GM18505 (cell line): ENCODE results near the gene DEFB115.
"Not testable (repeated sequence)": the region's sequence is repeated elsewhere in the genome, so short reads cannot be mapped to it uniquely, and the experiment has no call there.

ENCODE experiments used
- ATAC-seq: cut with Tn5 transposase; IDR thresholded peaks from one replicate; pipeline ENCODE4 v1.9.1; 2021; ENCODE audit not compliant: unreplicated experiment
- POLR2A ChIP-seq: IDR thresholded peaks from 4 replicates; pipeline ENCODE4 v1.6.1; 2011; ENCODE audit warnings: borderline replicate concordance; ENCODE audit not compliant: insufficient read depth, insufficient read length; ENCODE audit errors: extremely low read depth

Gene DEFB115, protein sequence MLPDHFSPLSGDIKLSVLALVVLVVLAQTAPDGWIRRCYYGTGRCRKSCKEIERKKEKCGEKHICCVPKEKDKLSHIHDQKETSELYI

GRCh38 chr20:31257364-31257763 is at the start of gene DEFB115:
Gene DEFB115 (plus strand): TSS chr20:31257664. CDS start chr20:31257664, 0 bp downstream.
- ATAC-seq: no peak
- TF ChIP-seq POLR2A: no peak

DNA sequence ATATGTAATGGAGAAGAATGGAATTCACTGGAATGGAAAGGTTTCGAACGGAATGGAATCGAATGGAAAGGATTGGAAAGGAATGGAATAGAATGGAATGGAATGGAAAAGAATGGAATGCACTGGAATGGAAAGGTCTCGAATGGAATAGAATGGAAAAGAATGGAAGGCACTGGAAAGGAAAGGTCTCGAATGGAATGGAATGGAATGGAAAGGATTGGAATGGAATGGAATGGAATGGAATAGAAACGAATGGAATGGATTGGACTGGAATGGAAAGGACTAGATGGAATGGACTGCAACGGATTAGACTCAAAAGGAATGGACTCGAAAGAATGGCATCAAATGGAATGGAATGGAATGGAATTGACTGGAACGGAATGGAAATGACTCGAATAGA is 20.5 kb upstream of the DEFB115 start:
- TF ChIP-seq POLR2A: no peak
- no peak for ATAC-seq

GRCh38 chr20:31237763-31238162 is 19.7 kb upstream of the DEFB115 start:
- TF ChIP-seq POLR2A: no peak
- no peak for ATAC-seq

GRCh38 chr20:31239139-31239538 is 18.3 kb upstream of the DEFB115 start:
- TF ChIP-seq POLR2A: no peak
- ATAC-seq: no peak

GRCh38 chr20:31256959-31257358 is 505 bp upstream of the DEFB115 start:
- TF ChIP-seq POLR2A: no peak
- no peak for ATAC-seq

GRCh38 chr20:31260326-31260932 is 3.0 kb downstream of the DEFB115 start:
- TF ChIP-seq POLR2A: no peak
- no peak for ATAC-seq

DNA sequence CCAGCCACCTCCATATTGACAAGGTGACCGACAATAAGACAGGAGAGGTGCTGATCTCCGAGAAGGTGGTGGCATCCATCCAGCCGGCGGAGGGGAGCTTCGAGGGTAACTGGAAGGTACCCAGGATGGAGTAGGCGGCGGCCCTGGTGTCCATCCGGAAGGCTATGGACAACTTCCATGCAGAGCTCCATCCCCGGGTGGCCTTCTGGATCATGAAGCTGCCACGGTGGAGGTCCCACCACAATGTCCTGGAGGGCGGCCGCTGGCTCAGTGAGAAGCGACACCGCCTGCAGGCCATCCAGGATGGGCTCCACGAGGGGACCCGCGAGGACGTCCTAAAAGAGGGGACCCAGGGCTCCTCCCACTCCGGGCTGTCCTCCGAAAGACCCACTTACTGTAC is 17.0 kb downstream of the DEFB115 start:
- no peak for TF ChIP-seq POLR2A
- ATAC-seq: no peak

DNA sequence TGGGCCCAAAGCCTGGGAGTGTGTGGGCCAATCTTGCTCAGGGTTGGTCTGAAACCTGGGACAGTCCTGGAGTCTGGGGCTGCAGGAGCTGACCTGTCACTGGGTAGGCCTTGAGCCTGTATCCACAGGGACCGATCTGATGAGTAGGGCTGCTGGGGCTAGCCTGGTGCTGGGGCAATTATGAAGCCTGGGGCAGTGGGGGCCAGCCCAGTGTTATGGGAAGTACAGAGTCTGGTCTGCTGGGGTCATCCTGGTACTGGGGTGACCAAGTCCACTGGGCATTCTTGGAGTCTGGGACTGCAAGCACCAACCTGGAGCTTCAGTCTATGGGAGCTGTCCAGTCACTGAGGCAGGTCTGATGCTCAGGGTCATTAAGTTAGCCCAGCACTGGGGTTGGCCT is 20.7 kb downstream of the DEFB115 start:
- ATAC-seq: no peak
- TF ChIP-seq POLR2A: no peak

- not testable (repeated sequence) for ATAC-seq
Measured at GRCh38 chr20:31284964-31285363, 27.5 kb downstream of the DEFB115 start.

- no peak for TF ChIP-seq POLR2A
- no peak for ATAC-seq
Measured at GRCh38 chr20:31308535-31309162, 51.2 kb downstream of the DEFB115 start, which contains the start of gene DEFB116. Gene DEFB116 (minus strand): TSS chr20:31308585. CDS start chr20:31308585, 0 bp downstream.
